Stomach (tissue), 9 donors: Measurements from ENCODE around the gene TNS1. TPM values are rescaled to one million over a fixed set of nuclear protein-coding genes. Genes with fewer than 3 reads are reported as not detected.

Source experiments
- DNase-seq, 2 donors: peaks; one replicate each; pipeline versions ENCODE4 v3.0.0 to v3.0.0-alpha.2; 2013 to 2019
- H3K27ac ChIP-seq, 5 donors: fragments of 200-600 bp in 4 of 5; sonication (generic) in 4 of 5; one replicate each; pipeline ENCODE4 v1.5.1; 2013 to 2019; ENCODE audit warnings: mild to moderate bottlenecking in 1 of 5, moderate library complexity in 1 of 5
- H3K27me3 ChIP-seq, 3 donors: fragments of 200-600 bp; sonication (generic); one replicate each; pipeline ENCODE4 v1.5.1; 2017 to 2019; ENCODE audit warnings: mixed run types in 1 of 3
- H3K36me3 ChIP-seq, 4 donors: fragments of 200-600 bp; sonication (generic); 1 replicate in 3 of 4; 2 replicates in 1 of 4; pipeline ENCODE4 v1.5.1; 2016 to 2019
- H3K4me1 ChIP-seq, 4 donors: fragments of 200-600 bp; sonication (generic); one replicate each; pipeline ENCODE4 v1.5.1; 2016 to 2019
- H3K4me3 ChIP-seq, 4 donors: fragments of 200-600 bp; sonication (generic) in 3 of 4; one replicate each; pipeline ENCODE4 v1.5.1; 2016 to 2019; ENCODE audit warnings: mild to moderate bottlenecking in 1 of 4
- H3K9me3 ChIP-seq, 4 donors: fragments of 200-600 bp; sonication (generic); one replicate each; pipeline ENCODE4 v1.5.1; 2016 to 2019
- EP300 ChIP-seq: sonication (generic); formaldehyde crosslinking; IDR thresholded peaks from one replicate; pipeline ENCODE4 v1.6.1; 2017; ENCODE audit warnings: antibody characterized with exemption
- POLR2A ChIP-seq, 4 donors: fragments of 450-650 bp; IDR thresholded peaks; one replicate each; pipeline ENCODE4 v1.6.1; 2016; ENCODE audit warnings: antibody characterized with exemption in 4 of 4, control low read depth in 2 of 4, mild to moderate bottlenecking in 1 of 4, moderate library complexity in 1 of 4
- POLR2AphosphoS5 ChIP-seq, 3 donors: sonication (generic); formaldehyde crosslinking; IDR thresholded peaks; one replicate each; pipeline ENCODE4 v1.6.1; 2016; ENCODE audit warnings: antibody characterized with exemption in 3 of 3
- WGBS, 5 donors: extraction: QIAGEN DNeasy Blood & Tissue Kit in 3 of 5; methylation state at CpG; one replicate each; pipeline versions ENCODE4 v1.1.5 to v1.1.7; 2013 to 2018; 5-methylcytosine and 5-hydroxymethylcytosine counted together
- intact Hi-C: fragments of 100-400 bp; cut with DNase I; formaldehyde crosslinking; loops from one replicate; pipeline ENCODE4 v1.15.1; 2023; ENCODE audit warnings: low total_unique reads
- polyA plus RNA-seq, 3 donors: library from polyadenylated mRNA; stranded (reverse); fragments of 200-250 nt; gene quantifications; one replicate each; pipeline ENCODE4 v1.2.3, GENCODE V29; 2013
- total RNA-seq, 5 donors: library from RNA; depleted of rRNA; stranded (reverse); fragments of >200 nt; gene quantifications; one replicate each; pipeline versions ENCODE4 v1.1.0 to v1.2.3, GENCODE V29; 2014 to 2016
- TF ChIP-seq, protein P1 (sequence below), 7 experiments: fragments of 450-650 bp in 4 of 7; fragments of 200-600 bp in 3 of 7; sonication (generic) in 3 of 7; IDR thresholded peaks; one replicate each; pipeline ENCODE4 v1.5.1; 2016 to 2019; ENCODE audit warnings: antibody characterized with exemption in 7 of 7, control low read depth in 2 of 7, mild to moderate bottlenecking in 1 of 7
- donor health status: healthy with polysubstance abuse.
- donor health status: Bipolar disorder and iron deficiency.
- donor health status: healthy.

TNS1 gene
- total and polyA plus RNA-seq, 8 donors, result 18.5 to 682 (median 160) TPM

DNA sequence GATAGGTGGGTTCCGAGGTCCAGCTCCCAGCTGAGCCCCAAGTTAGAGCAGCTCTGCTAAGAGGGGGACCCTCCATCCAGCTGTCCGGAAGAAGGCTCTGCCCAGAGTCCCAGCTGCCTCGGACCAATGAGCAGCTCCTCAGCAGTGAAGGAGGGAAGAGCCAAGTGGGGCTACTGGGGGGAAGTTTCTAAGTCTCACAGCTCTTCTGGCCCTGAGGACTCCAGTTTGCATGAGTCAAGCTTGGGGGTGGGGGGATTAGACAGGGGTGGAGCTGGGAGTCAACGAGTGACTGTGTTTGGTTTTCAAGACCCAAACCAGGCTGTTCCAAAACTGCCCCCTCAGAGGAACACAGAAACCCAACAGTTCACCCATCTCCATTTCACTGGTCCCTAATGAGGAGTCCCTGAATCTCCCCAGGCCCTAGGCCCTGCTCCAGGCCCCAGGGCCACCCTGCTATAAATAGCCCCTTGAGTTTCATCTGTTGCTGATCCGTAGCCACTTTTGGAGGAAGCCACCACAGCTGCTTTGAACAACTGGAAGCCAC lies 100.9 kb downstream of the TNS1 start:
- peak overlapping the region in 2 of 4 donors; percentile 8 to 19 for H3K4me3 ChIP-seq
- H3K36me3 ChIP-seq, result peaks cover 12 to 43% (median 21%) of the 10 kb centered on the region in 4 donors
- no peak for TF ChIP-seq POLR2A (IDR thresholded peaks at IDR 0.05)
- TF ChIP-seq POLR2AphosphoS5 (IDR thresholded peaks at IDR 0.05), result no peak
- TF ChIP-seq, protein P1, sequence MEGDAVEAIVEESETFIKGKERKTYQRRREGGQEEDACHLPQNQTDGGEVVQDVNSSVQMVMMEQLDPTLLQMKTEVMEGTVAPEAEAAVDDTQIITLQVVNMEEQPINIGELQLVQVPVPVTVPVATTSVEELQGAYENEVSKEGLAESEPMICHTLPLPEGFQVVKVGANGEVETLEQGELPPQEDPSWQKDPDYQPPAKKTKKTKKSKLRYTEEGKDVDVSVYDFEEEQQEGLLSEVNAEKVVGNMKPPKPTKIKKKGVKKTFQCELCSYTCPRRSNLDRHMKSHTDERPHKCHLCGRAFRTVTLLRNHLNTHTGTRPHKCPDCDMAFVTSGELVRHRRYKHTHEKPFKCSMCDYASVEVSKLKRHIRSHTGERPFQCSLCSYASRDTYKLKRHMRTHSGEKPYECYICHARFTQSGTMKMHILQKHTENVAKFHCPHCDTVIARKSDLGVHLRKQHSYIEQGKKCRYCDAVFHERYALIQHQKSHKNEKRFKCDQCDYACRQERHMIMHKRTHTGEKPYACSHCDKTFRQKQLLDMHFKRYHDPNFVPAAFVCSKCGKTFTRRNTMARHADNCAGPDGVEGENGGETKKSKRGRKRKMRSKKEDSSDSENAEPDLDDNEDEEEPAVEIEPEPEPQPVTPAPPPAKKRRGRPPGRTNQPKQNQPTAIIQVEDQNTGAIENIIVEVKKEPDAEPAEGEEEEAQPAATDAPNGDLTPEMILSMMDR (IDR thresholded peaks at IDR 0.05), result no peak
- intact Hi-C loops, result no loop called here
- peaks cover 94 to 100% (median 99%) of the 10 kb centered on the region in 4 donors for H3K4me1 ChIP-seq
- WGBS, 5 donors, result 32 to 44% (median 39%) methylated on average over 5 of the region's 5 CpGs
- DNase-seq, result peak in 1 of 2 donors; percentile 72
- no peaks in the 10 kb centered on the region for H3K9me3 ChIP-seq
- peak overlapping the region; percentile 83 to 92 (median 92) for H3K27ac ChIP-seq
- H3K27me3 ChIP-seq, result no peaks in the 10 kb centered on the region

DNA sequence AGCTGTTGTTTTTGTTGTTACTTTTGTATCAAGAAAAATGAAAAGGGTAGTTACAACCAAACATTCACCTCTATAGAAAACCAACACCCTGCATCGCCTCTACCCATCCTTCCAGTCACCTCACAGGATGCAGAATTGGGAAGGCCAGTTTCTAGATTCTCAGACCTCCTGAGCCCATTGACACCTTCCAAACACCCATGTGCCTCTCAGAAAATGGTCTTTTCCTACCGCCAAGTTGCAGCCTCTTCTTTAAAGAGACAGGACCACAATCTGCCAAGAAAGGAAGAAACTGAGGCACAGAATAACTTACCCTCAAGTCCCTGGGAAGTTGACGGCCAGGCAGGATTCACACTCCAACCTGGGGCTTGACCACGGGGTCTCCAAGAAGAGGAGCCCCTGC lies 101.4 kb downstream of the TNS1 start:
- Histone ChIP-seq H3K9me3 (no peaks in the 10 kb centered on the region), H3K4me1 (peaks cover 95 to 99% (median 95%) of the 10 kb centered on the region in 4 donors), H3K4me3 (peak overlapping the region in 2 of 4 donors; percentile 13 to 19), H3K27ac (peak overlapping the region; percentile 83 to 92 (median 92)), H3K36me3 (peaks cover 15 to 44% (median 25%) of the 10 kb centered on the region in 4 donors), H3K27me3 (no peaks in the 10 kb centered on the region)
- 75 to 87% (median 83%) methylated on average over 4 of the region's 4 CpGs for WGBS, 5 donors
- intact Hi-C loops, result no loop called here
- DNase-seq, result no peak
- TF ChIP-seq, protein P1 (IDR thresholded peaks at IDR 0.05), result no peak
- TF ChIP-seq POLR2AphosphoS5 (IDR thresholded peaks at IDR 0.05) (no peak), EP300 (no peak)

DNA sequence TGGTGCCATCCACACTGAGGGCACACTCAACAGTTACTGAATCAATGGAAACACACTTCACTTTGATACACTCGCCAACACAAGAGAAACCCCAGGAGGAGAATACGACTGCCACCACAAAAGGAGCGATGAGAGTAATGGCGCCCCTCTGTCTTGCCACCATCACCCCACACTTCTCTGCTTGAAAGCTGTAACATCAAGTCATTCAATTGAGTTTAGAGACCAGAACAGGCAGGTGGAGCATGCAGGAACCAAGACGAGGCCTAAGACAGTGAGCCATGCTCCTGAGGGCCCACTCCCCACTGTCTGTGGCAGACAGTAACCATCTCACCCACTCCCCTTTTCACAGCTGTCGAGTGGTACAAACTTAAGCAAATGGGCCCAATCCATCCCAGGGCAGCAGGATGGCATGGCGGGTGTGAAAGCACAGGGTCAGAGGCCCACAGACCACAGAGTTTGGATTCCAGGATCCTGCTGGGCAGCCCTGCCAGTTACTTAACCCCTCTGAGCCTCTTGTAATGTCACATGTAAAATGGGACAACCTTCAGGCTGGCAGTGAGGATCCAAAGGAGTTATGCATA lies 101.9 kb downstream of the TNS1 start:
- 87 to 94% (median 90%) methylated on average over 5 to 7 of the region's 7 CpGs for WGBS, 5 donors
- H3K4me3 ChIP-seq, result peak overlapping the region in 2 of 4 donors; percentile 13 to 19
- TF ChIP-seq POLR2A (IDR thresholded peaks at IDR 0.05) (no peak), POLR2AphosphoS5 (IDR thresholded peaks at IDR 0.05) (no peak), EP300 (no peak)
- TF ChIP-seq, protein P1 (IDR thresholded peaks at IDR 0.05), result no peak
- peaks cover 90 to 95% (median 93%) of the 10 kb centered on the region in 4 donors for H3K4me1 ChIP-seq
- H3K27ac ChIP-seq, result peak overlapping the region in 4 of 5 donors; percentile 88 to 92 (median 92)
- intact Hi-C loops, result no loop called here
- H3K27me3 ChIP-seq, result no peaks in the 10 kb centered on the region
- peaks cover 17 to 47% (median 28%) of the 10 kb centered on the region in 4 donors for H3K36me3 ChIP-seq
- DNase-seq, result no peak
- no peaks in the 10 kb centered on the region for H3K9me3 ChIP-seq

DNA sequence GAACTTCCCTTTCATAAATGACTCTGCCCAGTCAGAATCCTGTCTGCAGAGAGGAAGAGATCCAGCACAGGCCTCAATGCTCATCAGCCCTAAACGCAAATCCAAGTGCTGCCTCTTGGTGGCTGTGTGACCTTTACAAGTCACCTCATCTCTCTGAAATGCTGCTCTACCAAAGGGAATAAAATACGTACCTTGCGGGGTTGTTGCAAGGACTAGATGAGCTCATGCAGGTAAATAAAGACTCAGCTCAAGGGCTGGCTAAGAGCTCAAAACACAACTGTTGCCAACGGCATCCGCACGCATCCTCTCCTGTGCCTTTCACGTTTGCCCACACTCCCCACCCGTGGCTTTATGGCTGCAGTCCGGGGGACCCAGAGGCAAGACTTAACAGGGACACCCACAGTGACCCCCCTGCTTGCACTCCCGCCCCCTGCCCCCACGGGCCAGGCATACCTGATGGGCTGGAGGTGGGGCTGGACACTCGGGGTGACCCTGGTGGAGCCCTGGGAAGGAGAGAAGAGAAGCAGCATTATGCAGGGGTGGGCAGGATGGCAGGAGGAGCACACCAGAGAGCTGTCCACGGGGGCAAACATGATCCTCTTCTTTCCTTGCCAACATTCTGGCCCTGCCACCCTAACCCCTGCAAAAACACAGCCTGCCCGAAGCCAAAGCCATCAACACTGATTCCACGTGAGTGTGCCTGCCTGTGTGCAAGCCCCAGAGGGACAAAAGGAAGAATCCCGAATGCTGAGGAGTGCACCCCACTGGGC lies 102.6 kb downstream of the TNS1 start:
- peak overlapping the region in 4 of 5 donors; percentile 88 to 92 (median 92) for H3K27ac ChIP-seq
- TF ChIP-seq, protein P1 (IDR thresholded peaks at IDR 0.05), result no peak
- TF ChIP-seq EP300 (no peak), POLR2A (IDR thresholded peaks at IDR 0.05) (no peak), POLR2AphosphoS5 (IDR thresholded peaks at IDR 0.05) (no peak)
- H3K9me3 ChIP-seq, result no peaks in the 10 kb centered on the region
- intact Hi-C loops, result no loop called here
- H3K4me3 ChIP-seq, result peak overlapping the region in 2 of 4 donors; percentile 13 to 19
- no peak for DNase-seq
- H3K4me1 ChIP-seq, result peaks cover 83 to 95% (median 90%) of the 10 kb centered on the region in 4 donors
- H3K27me3 ChIP-seq, result no peaks in the 10 kb centered on the region
- WGBS, 5 donors, result 52 to 63% (median 59%) methylated on average over 15 to 16 of the region's 16 CpGs
- H3K36me3 ChIP-seq, result peaks cover 20 to 51% (median 32%) of the 10 kb centered on the region in 4 donors
